Fibroblast of the aortic adventitia (primary cell): ENCODE data around the gene PEX7. TPM values are rescaled to one million over a fixed set of nuclear protein-coding genes. Genes with fewer than 3 reads are reported as not detected.
A peak's percentile ranks its signal among the peaks of the same experiment; 100 is the strongest.
"Not testable (repeated sequence)": the region's sequence is repeated elsewhere in the genome, so short reads cannot be mapped to it uniquely, and the experiment has no call there.

Experiments used
- DNase-seq: peaks from one replicate; pipeline ENCODE4 v3.0.0-alpha.2; 2010; ENCODE audit warnings: low read depth
- H3K4me3 ChIP-seq: 2 replicates; pipeline ENCODE4 v1.5.1; 2011; ENCODE audit warnings: low read depth, mild to moderate bottlenecking, control low read depth, low read length, moderate library complexity
- CTCF ChIP-seq: IDR thresholded peaks from 2 replicates; pipeline ENCODE4 v1.5.1; 2011; ENCODE audit warnings: mild to moderate bottlenecking, low read length, control low read depth, inconsistent platforms; ENCODE audit not compliant: insufficient read depth
- total RNA-seq: library from RNA; depleted of rRNA; stranded (reverse); fragments of >200 nt; gene quantifications from 2 replicates; pipeline ENCODE4 v1.2.3, GENCODE V29; 2012; ENCODE audit warnings: low replicate concordance

The PEX7 gene
- total RNA-seq, 1 donor: 10.6 TPM

- TF ChIP-seq CTCF: no peak
- no peak for DNase-seq
- no peak overlapping the region for H3K4me3 ChIP-seq
Measured at GRCh38 chr6:136863752-136864151, 41.4 kb downstream of the PEX7 start.

- H3K4me3 ChIP-seq: no peak overlapping the region
- DNase-seq: no peak
- no peak for TF ChIP-seq CTCF
Measured at GRCh38 chr6:136864676-136865075, 42.3 kb downstream of the PEX7 start.

GRCh38 chr6:136866872-136867416 is 44.6 kb downstream of the PEX7 start:
- no peak for TF ChIP-seq CTCF
- peak; percentile 54 for DNase-seq
- no peak overlapping the region for H3K4me3 ChIP-seq

- DNase-seq: no peak
- no peak for TF ChIP-seq CTCF
- no peak overlapping the region for H3K4me3 ChIP-seq
Measured at GRCh38 chr6:136869451-136869850, 47.1 kb downstream of the PEX7 start.

GRCh38 chr6:136873748-136874147 is 51.4 kb downstream of the PEX7 start:
- H3K4me3 ChIP-seq: no peak overlapping the region
- DNase-seq: peak; percentile 20
- TF ChIP-seq CTCF: no peak

- not testable (repeated sequence) for H3K4me3 ChIP-seq, DNase-seq
Measured at GRCh38 chr6:136876469-136876868, 54.1 kb downstream of the PEX7 start.

- TF ChIP-seq CTCF: no peak
- no peak overlapping the region for H3K4me3 ChIP-seq
- no peak for DNase-seq
Measured at GRCh38 chr6:136880748-136881460, 58.5 kb downstream of the PEX7 start.
